NT2/D1 (cell line): ENCODE data around the gene C19orf47.

Source experiments
- SUZ12 ChIP-seq: IDR thresholded peaks from 2 replicates; pipeline ENCODE4 v1.6.1; 2011; ENCODE audit not compliant: insufficient read length, insufficient read depth; ENCODE audit errors: extremely low read depth
- YY1 ChIP-seq: IDR thresholded peaks from 2 replicates; pipeline ENCODE4 v1.6.1; 2011; ENCODE audit not compliant: insufficient read length, insufficient read depth
- ZNF274 ChIP-seq: IDR thresholded peaks from 2 replicates; pipeline ENCODE4 v1.6.1; 2011; ENCODE audit warnings: mild to moderate bottlenecking, low read depth, low read length

DNA sequence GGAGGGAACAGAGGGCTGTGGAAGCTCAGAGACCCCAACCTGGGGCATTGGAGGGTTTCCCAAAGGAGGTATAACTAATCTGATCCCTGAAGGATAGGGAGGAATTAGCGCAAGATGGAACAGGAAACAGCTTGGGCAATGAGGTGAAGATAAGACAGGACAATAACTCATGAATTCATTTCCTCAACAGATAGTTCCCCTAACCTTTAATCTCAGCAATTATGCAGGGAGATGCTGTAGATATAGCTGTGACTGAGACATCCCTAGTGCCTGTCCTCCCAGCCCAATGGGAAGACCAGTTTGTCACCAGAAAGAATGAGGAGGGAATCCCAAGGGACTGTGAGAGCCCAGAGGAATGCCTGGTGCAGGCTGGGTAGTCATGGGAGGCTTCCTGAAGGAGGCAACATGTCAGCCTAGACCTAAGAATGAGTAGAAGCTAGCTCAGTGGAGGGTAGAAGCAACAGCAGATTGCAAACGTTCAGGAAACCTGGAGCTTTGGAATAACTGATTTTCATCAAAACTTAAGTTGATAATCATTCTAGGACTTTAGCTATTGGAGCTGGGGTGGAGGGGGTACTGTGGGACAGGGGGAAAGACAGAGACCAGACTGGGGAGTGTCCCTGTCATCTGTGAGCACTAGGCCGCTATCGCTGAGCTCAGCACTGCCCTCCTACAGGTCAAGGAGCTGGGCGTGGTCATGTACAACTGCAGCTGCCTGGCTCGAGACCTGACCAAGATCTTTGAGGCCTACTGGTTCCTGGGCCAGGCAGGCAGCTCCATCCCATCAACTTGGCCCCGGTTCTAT is 23.0 kb upstream of the C19orf47 start:
- TF ChIP-seq SUZ12 (no peak), ZNF274 (no peak), YY1 (no peak)
